HCT116 (cell line): ENCODE measurements around the gene AMMECR1. TPM values are rescaled to one million over a fixed set of nuclear protein-coding genes. Genes with fewer than 3 reads are reported as not detected.

Source experiments
- ATAC-seq: fragments of 200-7000 bp; cut with Tn5 transposase; 2 replicates; pipeline ENCODE4 v1.9.1; 2020; ENCODE audit warnings: mild to moderate bottlenecking, moderate library complexity
- BruUV-seq: library from RNA; stranded (reverse); fragments of 400-500 nt; replicated peaks from 2 replicates; lab custom pipeline; 2021; lab: Mats Ljungman, UMichigan
- CTCF ChIA-PET: fragments of 300-600 bp; sonication (Branson Sonifier 250); formaldehyde crosslinking; loops from one replicate; lab custom pipeline; 2021; ENCODE audit warnings: antibody characterized with exemption; lab: Charles Lee
- POLR2A ChIA-PET: fragments of 300-600, 350-600 bp; sonication (Branson Sonifier 250); formaldehyde crosslinking; loops from one replicate; lab custom pipeline; 2021; ENCODE audit warnings: antibody characterized with exemption; lab: Charles Lee
- RAD21 ChIA-PET, 2 experiments: fragments of 300-600 bp; sonication (Branson Sonifier 250); formaldehyde crosslinking; loops; one replicate each; lab custom pipeline; 2023; ENCODE audit warnings: low total read pairs in 2 of 2; ENCODE audit not compliant: uncharacterized antibody in 2 of 2, unreplicated experiment in 2 of 2, low non-redundant PET in 1 of 2; lab: Charles Lee
- DNase-seq: peaks from one replicate; pipeline ENCODE4 v3.0.0-alpha.2; 2010; ENCODE audit warnings: low read depth, low spot score
- H2AFZ ChIP-seq: fragments of 200-600 bp; shearing (Covaris generic), sonication (generic); 2 replicates; pipeline ENCODE4 v1.6.1; 2017; ENCODE audit warnings: low read depth, mixed run types, mixed read lengths, antibody characterized with exemption, low read length; ENCODE audit not compliant: poor library complexity, severe bottlenecking
- H3K27ac ChIP-seq: 2 replicates; pipeline ENCODE4 v1.5.1; 2012; ENCODE audit warnings: low read depth, low read length
- H3K27me3 ChIP-seq: fragments of 200-600 bp; sonication (generic); 2 replicates; pipeline ENCODE4 v1.6.1; 2016; ENCODE audit warnings: mixed run types, low read length, mixed read lengths; ENCODE audit not compliant: insufficient read depth
- H3K36me3 ChIP-seq, 2 experiments: fragments of 200-500 bp in 1 of 2; fragments of 200-600 bp in 1 of 2; sonication (Bioruptor generic) in 1 of 2; sonication (generic) in 1 of 2; 2 replicates each; pipeline versions ENCODE4 v1.5.1 to v1.6.1; 2014 to 2016; ENCODE audit warnings: low read length in 2 of 2, inconsistent platforms in 1 of 2, mixed read lengths in 1 of 2, mixed run types in 1 of 2; ENCODE audit not compliant: insufficient read depth in 2 of 2, control insufficient read depth in 1 of 2
- H3K4me1 ChIP-seq, 2 experiments: fragments of 200-600 bp in 1 of 2; sonication (generic) in 1 of 2; 2 replicates each; pipeline versions ENCODE4 v1.5.1 to v1.6.1; 2012 to 2017; ENCODE audit warnings: low read length in 2 of 2, inconsistent platforms in 1 of 2, mild to moderate bottlenecking in 1 of 2, mixed read lengths in 1 of 2, mixed run types in 1 of 2, moderate library complexity in 1 of 2; ENCODE audit not compliant: insufficient read depth in 2 of 2, control insufficient read depth in 1 of 2
- H3K4me2 ChIP-seq: fragments of 200-600 bp; sonication (generic); 2 replicates; pipeline ENCODE4 v1.6.1; 2017; ENCODE audit warnings: mixed run types, low read length, mixed read lengths
- H3K4me3 ChIP-seq, 2 experiments: fragments of 200-600 bp in 1 of 2; sonication (generic) in 1 of 2; replicated peaks in 1 of 2; 2 replicates each; pipeline ENCODE4 v1.5.1; 2011 to 2016; ENCODE audit warnings: low read length in 2 of 2, control low read depth in 1 of 2, low read depth in 1 of 2, mild to moderate bottlenecking in 1 of 2, mixed read lengths in 1 of 2, mixed run types in 1 of 2
- H3K79me2 ChIP-seq: fragments of 200-600 bp; sonication (generic); 2 replicates; pipeline ENCODE4 v1.6.1; 2017; ENCODE audit warnings: mild to moderate bottlenecking, mixed run types, low read length, moderate library complexity, mixed read lengths; ENCODE audit not compliant: insufficient read depth
- H3K9ac ChIP-seq: fragments of 200-600 bp; sonication (generic); 2 replicates; pipeline ENCODE4 v1.6.1; 2016; ENCODE audit warnings: low read length, mixed read lengths
- H3K9me2 ChIP-seq: fragments of 200-600 bp; sonication (generic), shearing (Covaris generic); 2 replicates; pipeline ENCODE4 v1.6.1; 2017; ENCODE audit warnings: mixed run types, mild to moderate bottlenecking, moderate library complexity; ENCODE audit not compliant: insufficient read depth
- H3K9me3 ChIP-seq, 2 experiments: fragments of 200-500 bp in 1 of 2; fragments of 200-600 bp in 1 of 2; sonication (Bioruptor generic) in 1 of 2; sonication (generic) in 1 of 2; 2 replicates each; pipeline ENCODE4 v1.6.1; 2014 to 2017; ENCODE audit warnings: low read length in 2 of 2, mixed read lengths in 2 of 2, inconsistent platforms in 1 of 2, low read depth in 1 of 2, mild to moderate bottlenecking in 1 of 2, mixed run types in 1 of 2, moderate library complexity in 1 of 2; ENCODE audit not compliant: control insufficient read depth in 1 of 2, insufficient read depth in 1 of 2
- H4K20me1 ChIP-seq: fragments of 200-600 bp; sonication (generic), shearing (Covaris generic); 2 replicates; pipeline ENCODE4 v1.6.1; 2017; ENCODE audit warnings: mixed run types, mild to moderate bottlenecking, moderate library complexity; ENCODE audit not compliant: insufficient read depth
- CEBPB ChIP-seq: IDR thresholded peaks from 2 replicates; pipeline ENCODE4 v1.6.1; 2012; ENCODE audit warnings: low read depth
- FOSL1 ChIP-seq: IDR thresholded peaks from 2 replicates; pipeline ENCODE4 v1.6.1; 2012; ENCODE audit warnings: low read depth
- REST ChIP-seq: IDR thresholded peaks from 2 replicates; pipeline ENCODE4 v1.6.1; 2012; ENCODE audit warnings: low read depth
- SP1 ChIP-seq: IDR thresholded peaks from 2 replicates; pipeline ENCODE4 v1.6.1; 2012; ENCODE audit warnings: low read depth
- intact Hi-C: fragments of 100-400 bp; cut with micrococcal nuclease; formaldehyde crosslinking; loops from 2 replicates; pipeline ENCODE4 v1.10.0; 2022
- total RNA-seq: library from RNA; stranded (reverse); gene quantifications from one replicate; pipeline ENCODE4 v1.2.1, GENCODE V29; 2021; ENCODE audit not compliant: unreplicated experiment

AMMECR1 gene
- total RNA-seq, 1 experiment from 2014 or later: 9.2 TPM

GRCh38 chrX:110341189-110342035, 23.5 kb upstream of the AMMECR1 start:
- H3K9ac ChIP-seq: 0 out of 2 replicates have a peak overlapping the region, but pooled peaks have one; percentile 17
- ChIA-PET RAD21 (no interaction called here), POLR2A (interaction anchor here (1.3 kb wide), 1 partner anchor 25 kb away, joined by 3 read pairs; no protein-coding TSS in a partner anchor)
- H3K9me3 ChIP-seq: no peaks in the 10 kb centered on the region
- H3K9me2 ChIP-seq: no peaks in the 10 kb centered on the region
- no peaks in the 10 kb centered on the region for H3K79me2 ChIP-seq
- peak; percentile 52 for ATAC-seq
- H3K4me1 ChIP-seq: peaks cover 0 to 4% of the 10 kb centered on the region in 2 experiments; a peak in 1 of 4 replicates
- TF ChIP-seq FOSL1: peak; percentile 51; the same call in 1 of the 2 replicates
- no peak for TF ChIP-seq REST
- TF ChIP-seq SP1: peak; percentile 24
- TF ChIP-seq CEBPB: peak; percentile 68; the same call in 1 of the 2 replicates
- TF ChIP-seq, all 23 proteins: peak for 3
- DNase-seq: peak; percentile 28
- Histone ChIP-seq H3K4me3 (no peak overlapping the region), H4K20me1 (no peaks in the 10 kb centered on the region), H3K27ac (no peak overlapping the region), H3K27me3 (no peaks in the 10 kb centered on the region), H3K4me2 (peak overlapping the region; percentile 32), H2AFZ (peak overlapping the region; percentile 78), H3K36me3 (no peaks in the 10 kb centered on the region)
- BruUV-seq: no TSS peak
- CTCF ChIA-PET: no interaction called here
- intact Hi-C loops: no loop called here
